NCI-H2227 (cell line): ENCODE measurements around the gene LRRK2.
"Not testable (repeated sequence)": the region's sequence is repeated elsewhere in the genome, so short reads cannot be mapped to it uniquely, and the experiment has no call there.

Experiments used
- DNase-seq: peaks from one replicate; lab custom pipeline; 2025; ENCODE audit not compliant: unreplicated experiment; lab: John Stamatoyannopoulos, UW

Gene LRRK2

GRCh38 chr12:40312982-40313576 is 88.3 kb downstream of the LRRK2 start:
- no peak for DNase-seq

- no peak for DNase-seq
Observed at GRCh38 chr12:40313928-40314327, 89.1 kb downstream of the LRRK2 start.

DNA sequence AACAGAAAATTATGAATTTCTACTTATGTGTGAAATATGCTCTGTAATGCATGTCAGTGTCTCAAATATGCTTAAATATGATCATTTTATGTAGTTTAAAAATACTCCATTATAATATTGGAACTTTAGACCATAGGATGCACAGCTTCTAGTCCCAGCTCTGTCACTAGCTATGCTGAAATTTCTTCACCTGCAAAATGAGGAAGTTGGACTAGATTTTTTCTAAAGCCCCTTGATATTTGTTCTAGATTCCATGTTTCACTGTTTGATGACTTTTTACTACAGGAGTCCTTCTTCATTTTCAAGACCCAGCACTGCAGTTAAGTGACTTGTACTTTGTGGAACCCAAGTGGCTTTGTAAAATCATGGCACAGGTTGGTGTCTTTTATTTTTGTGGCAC is 90.1 kb downstream of the LRRK2 start:
- no peak for DNase-seq

DNA sequence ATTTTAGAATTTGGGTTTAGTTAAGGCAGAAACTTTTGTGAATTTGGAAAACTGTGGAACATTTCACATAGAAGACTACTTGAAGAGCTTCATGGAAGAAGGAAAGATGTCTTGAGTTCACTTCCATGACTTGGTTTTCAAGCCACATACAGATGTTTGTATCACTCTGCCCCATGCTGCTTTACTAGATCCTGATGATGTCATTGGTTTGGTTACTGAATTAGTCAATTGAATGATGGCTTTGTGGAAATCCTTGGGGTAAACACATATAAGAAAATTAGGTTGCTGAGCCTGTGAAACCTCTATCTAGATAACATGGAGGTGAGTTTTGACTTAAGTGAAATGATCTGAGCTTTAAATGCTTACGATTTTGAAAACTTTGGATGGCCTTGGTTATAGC is 90.6 kb downstream of the LRRK2 start:
- no peak for DNase-seq

DNA sequence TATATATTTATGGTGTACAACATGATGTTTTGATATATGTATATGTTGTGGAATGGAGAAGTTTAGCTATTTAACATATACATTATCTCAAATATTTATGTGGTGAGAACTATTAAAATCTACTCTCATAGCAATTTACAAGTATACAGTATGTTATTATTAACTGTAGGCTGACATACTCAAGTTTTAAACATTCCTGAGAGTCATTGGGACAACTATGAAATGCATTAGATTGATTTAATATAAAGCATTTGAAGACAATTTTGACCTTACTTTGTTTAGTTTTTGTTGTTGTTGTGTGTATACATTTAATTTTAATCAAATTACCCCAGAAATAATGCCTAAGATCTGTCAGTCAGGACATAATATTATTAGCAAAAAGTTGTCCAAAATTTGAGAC is 99.5 kb downstream of the LRRK2 start:
- DNase-seq, result no peak

GRCh38 chr12:40325349-40325960 is 100.7 kb downstream of the LRRK2 start:
- peak; percentile 5 for DNase-seq

- DNase-seq, result no peak
Observed at GRCh38 chr12:40327535-40327934, 102.7 kb downstream of the LRRK2 start.

- DNase-seq, result no peak
Observed at GRCh38 chr12:40330180-40330579, 105.4 kb downstream of the LRRK2 start.

- DNase-seq, result no peak
Observed at GRCh38 chr12:40331886-40332285, 107.1 kb downstream of the LRRK2 start.

DNA sequence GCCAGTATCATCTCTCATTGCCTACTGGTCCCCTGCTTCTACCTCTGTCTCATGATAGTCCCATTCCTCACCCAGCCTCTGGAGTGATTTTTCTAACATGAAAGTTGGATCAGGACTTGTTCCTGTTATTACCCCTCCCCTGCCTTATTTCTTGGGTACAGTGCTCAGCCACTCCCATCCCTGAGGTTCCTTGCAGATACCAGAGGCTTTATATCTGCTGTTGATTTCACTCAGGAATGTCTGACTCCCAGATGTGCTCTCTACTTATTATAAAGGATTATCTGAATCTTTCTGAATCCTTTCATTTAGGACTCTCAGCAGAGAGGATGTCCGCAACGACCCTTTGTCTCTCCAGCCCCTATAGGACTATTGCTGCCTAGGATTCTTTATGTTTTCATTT is 111.2 kb downstream of the LRRK2 start:
- no peak for DNase-seq

DNA sequence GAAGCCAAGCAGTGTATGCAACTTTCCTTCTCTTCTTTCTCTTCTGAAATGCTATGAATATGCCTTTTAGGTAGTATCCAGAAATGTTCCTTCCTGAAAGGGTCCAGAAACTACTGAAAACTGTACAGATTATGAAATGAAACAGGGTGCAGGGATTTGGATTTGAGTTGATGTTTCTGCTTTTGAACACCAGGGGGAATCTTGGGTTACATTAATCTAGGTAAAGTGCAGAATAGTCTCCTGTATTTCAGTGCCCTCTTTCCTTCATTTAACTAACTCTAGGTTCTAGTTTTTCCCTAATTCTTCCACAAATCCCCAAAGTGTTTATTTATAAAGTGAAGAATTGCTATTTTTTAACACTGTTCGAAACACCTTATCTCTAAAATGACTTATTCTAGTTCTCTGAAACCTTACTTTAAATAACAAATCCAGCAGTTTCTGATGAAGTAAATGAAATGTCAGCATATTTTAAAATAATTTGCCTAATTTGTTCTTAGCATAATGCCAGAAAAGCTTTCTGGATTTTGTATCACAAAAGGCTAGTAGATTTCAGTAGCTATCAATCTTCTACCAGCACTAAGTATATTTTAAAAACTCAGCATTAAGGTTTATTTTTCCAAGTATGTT is 111.9 kb downstream of the LRRK2 start:
- no peak for DNase-seq

DNA sequence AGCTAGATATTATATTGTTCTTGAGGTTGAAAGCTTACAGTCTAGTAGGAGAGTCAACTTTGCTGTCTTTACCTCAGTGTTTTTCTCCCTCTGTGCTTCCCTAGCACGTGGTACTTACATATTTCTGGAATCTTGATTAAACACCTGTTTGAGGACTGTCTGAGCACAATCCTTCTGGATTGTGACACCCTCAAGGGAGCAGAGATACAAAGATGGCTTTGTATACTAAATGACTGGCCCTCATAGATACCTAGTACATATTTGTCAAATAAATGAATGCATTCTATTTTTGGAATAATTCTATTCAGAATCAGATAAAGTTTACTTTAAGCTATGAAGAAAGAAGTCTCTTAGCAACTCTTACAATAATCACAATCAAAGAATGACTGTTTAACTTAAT is 113.3 kb downstream of the LRRK2 start:
- no peak for DNase-seq

- DNase-seq, result no peak
Observed at GRCh38 chr12:40338621-40339020, 113.8 kb downstream of the LRRK2 start.

DNA sequence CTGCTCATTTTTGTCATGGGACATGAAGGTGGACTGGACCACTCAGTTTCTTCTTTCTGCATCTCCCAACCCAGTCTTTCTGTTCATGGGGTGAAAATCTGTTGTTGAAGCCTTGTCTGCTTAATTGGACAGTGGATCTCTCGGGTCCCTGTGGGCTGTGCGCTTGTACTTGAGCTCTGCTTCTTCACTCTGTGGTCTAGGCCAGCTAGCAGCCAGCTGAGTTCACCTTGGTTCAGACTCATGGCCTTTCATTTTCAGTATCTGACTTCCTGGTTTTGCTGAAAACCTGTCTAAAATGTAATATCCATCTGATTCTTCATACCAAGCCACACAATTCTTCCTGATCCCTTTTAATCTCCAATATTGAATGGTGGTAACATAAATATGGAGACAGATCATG is 117.2 kb downstream of the LRRK2 start:
- no peak for DNase-seq

DNA sequence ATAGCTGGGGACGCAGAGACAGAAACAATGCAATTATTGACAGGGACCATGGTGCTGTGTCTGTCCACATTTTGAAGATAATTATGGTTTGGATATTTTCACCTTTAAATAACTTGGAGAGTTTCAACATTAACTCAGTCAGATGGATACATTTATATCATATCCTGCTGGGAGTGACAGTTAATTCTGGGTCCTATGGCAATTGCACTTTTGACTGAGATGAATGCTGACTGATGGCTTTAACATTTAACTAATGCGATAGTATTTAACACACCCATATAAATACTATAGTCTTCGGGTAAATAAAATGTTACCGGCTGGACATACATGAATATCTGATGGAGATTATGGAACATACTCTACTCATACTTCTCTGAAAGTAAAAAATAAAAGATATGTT is 118.3 kb downstream of the LRRK2 start:
- no peak for DNase-seq

DNA sequence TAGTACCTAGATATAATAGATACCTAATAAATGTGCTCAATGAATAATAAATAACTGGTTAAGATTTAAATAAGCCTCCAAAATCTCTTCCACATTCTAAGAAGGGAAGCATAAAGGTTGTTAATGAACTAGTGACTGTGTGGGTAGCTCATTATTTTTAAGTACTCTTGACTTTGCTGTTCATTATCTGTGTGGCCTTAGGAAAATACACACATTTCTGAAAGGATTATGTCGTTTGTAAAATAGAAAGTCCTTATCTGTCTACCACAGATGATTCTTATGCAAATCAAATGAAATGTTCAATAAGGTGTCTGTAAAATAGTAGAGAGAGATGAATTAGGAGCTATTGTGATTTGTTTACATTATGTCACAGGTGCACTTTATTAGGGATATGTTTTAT is 119.5 kb downstream of the LRRK2 start:
- DNase-seq, result no peak

- no peak for DNase-seq
Observed at GRCh38 chr12:40351976-40352375, 127.2 kb downstream of the LRRK2 start.

- no peak for DNase-seq
Observed at GRCh38 chr12:40375076-40375475, 150.3 kb downstream of the LRRK2 start.

- DNase-seq, result no peak
Observed at GRCh38 chr12:40376533-40377267, 151.9 kb downstream of the LRRK2 start.

DNA sequence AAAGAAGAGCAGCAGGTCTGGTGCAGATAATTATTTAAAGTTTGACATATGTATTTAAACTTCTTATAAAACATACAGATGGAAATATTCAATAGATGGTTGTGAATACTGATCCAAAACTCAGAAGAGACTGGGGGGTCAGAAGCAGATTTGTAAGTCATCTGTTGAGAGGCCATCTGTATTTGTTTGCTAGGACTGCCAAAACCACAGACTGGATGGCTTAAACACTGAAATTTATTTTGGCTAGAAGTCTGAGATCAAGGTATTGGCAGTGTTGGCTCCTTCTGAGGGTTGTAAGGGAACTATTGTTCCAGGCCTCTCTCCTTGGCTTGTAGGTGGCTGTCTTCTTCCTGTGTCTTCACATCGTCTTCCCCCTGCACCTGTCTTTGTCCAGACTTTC is 153.9 kb downstream of the LRRK2 start:
- DNase-seq, result no peak

DNA sequence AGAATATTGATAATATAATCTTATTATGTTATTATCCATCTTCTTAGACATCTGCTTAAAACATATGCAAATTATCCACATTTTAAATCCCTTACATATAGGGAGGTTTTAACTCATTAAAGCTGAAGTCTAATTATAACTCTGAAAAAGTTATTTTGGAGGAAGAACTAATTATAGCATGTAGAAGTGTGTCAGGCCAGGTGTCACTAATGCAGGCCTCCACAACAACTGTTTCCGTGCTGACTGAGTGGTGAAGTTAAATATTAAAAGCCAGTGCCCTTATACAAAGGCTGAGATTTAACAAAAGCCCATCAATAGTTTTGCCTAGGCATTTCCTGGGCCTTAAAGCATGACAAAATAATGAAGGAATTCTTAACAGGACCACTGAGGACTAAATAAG is 157.4 kb downstream of the LRRK2 start:
- no peak for DNase-seq

GRCh38 chr12:40387279-40387678 is 162.5 kb downstream of the LRRK2 start:
- not testable (repeated sequence) for DNase-seq
